A673 (cell line): ENCODE results near the gene MPZ. TPM values are rescaled to one million over a fixed set of nuclear protein-coding genes. Genes with fewer than 3 reads are reported as not detected.
A peak's percentile ranks its signal among the peaks of the same experiment; 100 is the strongest.

Source experiments
- BruUV-seq: library from RNA; stranded (reverse); fragments of 400-500 nt; replicated peaks from 2 replicates; lab custom pipeline; 2021; lab: Mats Ljungman, UMichigan
- CTCF ChIA-PET: fragments of 300-600 bp; sonication (Branson Sonifier 250); formaldehyde crosslinking; loops from one replicate; lab custom pipeline; 2022; ENCODE audit warnings: antibody characterized with exemption; lab: Charles Lee
- POLR2A ChIA-PET: fragments of 300-600 bp; sonication (Branson Sonifier 250); formaldehyde crosslinking; loops from one replicate; lab custom pipeline; 2022; ENCODE audit warnings: antibody characterized with exemption; ENCODE audit not compliant: low non-redundant PET; lab: Charles Lee
- DNase-seq: peaks from one replicate; pipeline ENCODE4 v3.0.0-alpha.2; 2015; ENCODE audit warnings: low spot score
- H3K27ac ChIP-seq: fragments of 200-600 bp; sonication (generic); 2 replicates; pipeline ENCODE4 v1.5.1; 2016; ENCODE audit warnings: mixed run types, low read depth, mild to moderate bottlenecking, mixed read lengths, antibody characterized with exemption, low read length; ENCODE audit not compliant: poor library complexity, severe bottlenecking
- H3K27me3 ChIP-seq: fragments of 200-600 bp; sonication (generic); replicated peaks from 2 replicates; pipeline ENCODE4 v1.6.1; 2017; ENCODE audit warnings: mixed run types, low read depth, mild to moderate bottlenecking, mixed read lengths, antibody characterized with exemption, low read length; ENCODE audit not compliant: insufficient read depth, poor library complexity
- H3K36me3 ChIP-seq: fragments of 200-600 bp; sonication (generic); 2 replicates; pipeline ENCODE4 v1.6.1; 2016; ENCODE audit warnings: mixed run types, mild to moderate bottlenecking, mixed read lengths, antibody characterized with exemption, low read length; ENCODE audit not compliant: insufficient read depth, poor library complexity, severe bottlenecking
- H3K4me1 ChIP-seq: fragments of 200-600 bp; sonication (generic); 2 replicates; pipeline ENCODE4 v1.6.1; 2017; ENCODE audit warnings: mixed run types, mild to moderate bottlenecking, mixed read lengths, antibody characterized with exemption, low read length; ENCODE audit not compliant: insufficient read depth, poor library complexity, severe bottlenecking
- H3K4me3 ChIP-seq: fragments of 200-600 bp; sonication (generic); 2 replicates; pipeline ENCODE4 v1.5.1; 2016; ENCODE audit warnings: low read depth, mixed run types, mild to moderate bottlenecking, mixed read lengths, low read length; ENCODE audit not compliant: poor library complexity, severe bottlenecking
- H3K9me3 ChIP-seq: fragments of 200-600 bp; sonication (generic); 2 replicates; pipeline ENCODE4 v1.6.1; 2016; ENCODE audit warnings: mixed run types, low read depth, mild to moderate bottlenecking, mixed read lengths, antibody characterized with exemption, low read length; ENCODE audit not compliant: poor library complexity, severe bottlenecking
- EZH2 ChIP-seq: fragments of 200-600 bp; sonication (generic); IDR thresholded peaks from 2 replicates; pipeline ENCODE4 v1.6.1; 2017; ENCODE audit warnings: borderline replicate concordance, low read depth, mild to moderate bottlenecking, mixed read lengths, antibody characterized with exemption, low read length; ENCODE audit not compliant: poor library complexity, severe bottlenecking
- intact Hi-C: fragments of 100-400 bp; cut with micrococcal nuclease; formaldehyde crosslinking; loops from one replicate; pipeline ENCODE4 v1.10.0; 2022; ENCODE audit not compliant: unreplicated experiment
- total RNA-seq: library from RNA; stranded (reverse); gene quantifications from 2 replicates; pipeline ENCODE4 v1.2.3, GENCODE V29; 2021
- TF ChIP-seq, protein P1 (sequence below): fragments of 300-800, 200-600 bp; sonication (generic); conservative IDR thresholded peaks from 2 replicates; pipeline ENCODE4 v1.5.1; 2017; ENCODE audit warnings: low read depth, mild to moderate bottlenecking, antibody characterized with exemption, low read length, moderate library complexity, mixed read lengths

The MPZ gene
- total RNA-seq, 1 experiment from 2014 or later, result 2.8 TPM

DNA sequence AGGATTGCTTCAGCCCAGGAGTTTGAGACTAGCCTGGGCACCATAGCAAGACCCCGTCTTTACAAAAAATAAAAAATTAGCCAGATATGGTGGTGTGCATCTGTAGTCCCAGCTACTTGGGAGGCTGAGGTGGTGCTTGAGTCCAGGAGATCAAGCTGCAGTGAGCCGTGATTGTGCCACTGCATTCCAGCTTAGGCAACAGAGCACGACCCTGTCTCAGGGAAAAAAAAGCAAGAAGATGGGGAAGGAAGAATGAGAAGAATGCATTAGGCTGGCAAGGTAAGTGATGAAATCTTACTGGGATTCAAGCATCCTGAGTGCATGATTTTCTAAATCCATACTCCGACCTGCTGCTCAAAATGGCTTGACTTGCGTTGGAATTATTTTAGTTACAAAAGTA is 44.5 kb downstream of the MPZ start:
- no TSS peak for BruUV-seq
- Histone ChIP-seq H3K27ac (no peak overlapping the region), H3K36me3 (no peaks in the 10 kb centered on the region), H3K4me1 (peaks cover 3% of the 10 kb centered on the region), H3K27me3 (peaks cover 5% of the 10 kb centered on the region), H3K9me3 (no peaks in the 10 kb centered on the region), H3K4me3 (no peak overlapping the region)
- no peak for DNase-seq
- ChIA-PET POLR2A (no interaction called here), CTCF (no interaction called here)
- intact Hi-C loops, result no loop called here
- TF ChIP-seq, protein P1, sequence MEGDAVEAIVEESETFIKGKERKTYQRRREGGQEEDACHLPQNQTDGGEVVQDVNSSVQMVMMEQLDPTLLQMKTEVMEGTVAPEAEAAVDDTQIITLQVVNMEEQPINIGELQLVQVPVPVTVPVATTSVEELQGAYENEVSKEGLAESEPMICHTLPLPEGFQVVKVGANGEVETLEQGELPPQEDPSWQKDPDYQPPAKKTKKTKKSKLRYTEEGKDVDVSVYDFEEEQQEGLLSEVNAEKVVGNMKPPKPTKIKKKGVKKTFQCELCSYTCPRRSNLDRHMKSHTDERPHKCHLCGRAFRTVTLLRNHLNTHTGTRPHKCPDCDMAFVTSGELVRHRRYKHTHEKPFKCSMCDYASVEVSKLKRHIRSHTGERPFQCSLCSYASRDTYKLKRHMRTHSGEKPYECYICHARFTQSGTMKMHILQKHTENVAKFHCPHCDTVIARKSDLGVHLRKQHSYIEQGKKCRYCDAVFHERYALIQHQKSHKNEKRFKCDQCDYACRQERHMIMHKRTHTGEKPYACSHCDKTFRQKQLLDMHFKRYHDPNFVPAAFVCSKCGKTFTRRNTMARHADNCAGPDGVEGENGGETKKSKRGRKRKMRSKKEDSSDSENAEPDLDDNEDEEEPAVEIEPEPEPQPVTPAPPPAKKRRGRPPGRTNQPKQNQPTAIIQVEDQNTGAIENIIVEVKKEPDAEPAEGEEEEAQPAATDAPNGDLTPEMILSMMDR, result no peak
- TF ChIP-seq EZH2, result no peak

DNA sequence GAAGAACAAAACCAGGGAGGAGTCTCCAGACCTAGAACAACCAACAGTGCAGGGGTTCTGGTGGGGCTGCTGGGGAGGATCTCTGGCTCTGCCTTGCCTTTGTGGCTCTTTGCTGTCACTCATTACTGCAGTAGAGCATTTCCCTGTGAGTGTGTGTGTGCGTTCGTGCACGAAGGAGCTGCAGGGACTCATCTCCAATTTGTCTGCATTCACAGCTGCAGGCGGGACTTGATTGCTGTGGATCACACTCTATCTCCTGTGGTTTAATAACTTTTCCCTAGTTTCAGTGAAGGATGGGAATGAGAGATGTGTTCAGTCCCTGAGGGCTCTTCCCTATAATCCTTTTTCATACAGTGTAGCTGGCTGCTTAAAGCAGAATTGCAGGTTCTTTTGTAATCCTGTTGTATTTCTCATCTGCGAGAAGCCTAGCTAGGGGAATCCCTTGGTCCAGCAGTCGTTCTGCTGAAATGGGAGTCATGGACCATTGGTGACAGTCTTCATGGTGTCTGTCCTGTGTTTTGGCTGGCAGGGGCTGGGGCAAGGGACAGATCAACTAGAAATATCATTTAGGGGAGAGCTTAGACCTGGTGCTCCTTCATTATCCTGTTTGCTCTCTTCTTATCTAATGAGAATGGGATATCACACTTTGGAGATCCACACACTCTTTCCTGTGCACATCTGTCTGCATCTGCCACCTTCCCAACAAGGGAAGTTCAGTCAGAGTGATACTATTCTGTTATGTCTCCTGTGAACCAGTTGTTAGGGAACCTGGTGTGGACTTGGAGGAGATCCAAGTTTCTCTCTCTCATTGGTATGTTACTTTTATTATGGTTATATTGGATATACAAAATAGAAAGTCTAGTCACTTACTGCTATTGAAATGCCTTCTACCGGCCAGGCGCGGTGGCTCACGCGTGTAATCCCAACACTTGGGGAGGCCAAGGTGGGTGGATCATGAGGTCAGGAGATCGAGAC is 48.2 kb downstream of the MPZ start:
- BruUV-seq, result no TSS peak
- Histone ChIP-seq H3K36me3 (no peaks in the 10 kb centered on the region), H3K9me3 (peaks cover 6% of the 10 kb centered on the region), H3K27me3 (peaks cover 25% of the 10 kb centered on the region), H3K27ac (no peak overlapping the region), H3K4me3 (no peak overlapping the region), H3K4me1 (peaks cover 13% of the 10 kb centered on the region)
- TF ChIP-seq EZH2, result no peak
- TF ChIP-seq, protein P1, result no peak
- DNase-seq, result peak; percentile 10
- intact Hi-C loops, result no loop called here
- ChIA-PET CTCF (no interaction called here), POLR2A (no interaction called here)

DNA sequence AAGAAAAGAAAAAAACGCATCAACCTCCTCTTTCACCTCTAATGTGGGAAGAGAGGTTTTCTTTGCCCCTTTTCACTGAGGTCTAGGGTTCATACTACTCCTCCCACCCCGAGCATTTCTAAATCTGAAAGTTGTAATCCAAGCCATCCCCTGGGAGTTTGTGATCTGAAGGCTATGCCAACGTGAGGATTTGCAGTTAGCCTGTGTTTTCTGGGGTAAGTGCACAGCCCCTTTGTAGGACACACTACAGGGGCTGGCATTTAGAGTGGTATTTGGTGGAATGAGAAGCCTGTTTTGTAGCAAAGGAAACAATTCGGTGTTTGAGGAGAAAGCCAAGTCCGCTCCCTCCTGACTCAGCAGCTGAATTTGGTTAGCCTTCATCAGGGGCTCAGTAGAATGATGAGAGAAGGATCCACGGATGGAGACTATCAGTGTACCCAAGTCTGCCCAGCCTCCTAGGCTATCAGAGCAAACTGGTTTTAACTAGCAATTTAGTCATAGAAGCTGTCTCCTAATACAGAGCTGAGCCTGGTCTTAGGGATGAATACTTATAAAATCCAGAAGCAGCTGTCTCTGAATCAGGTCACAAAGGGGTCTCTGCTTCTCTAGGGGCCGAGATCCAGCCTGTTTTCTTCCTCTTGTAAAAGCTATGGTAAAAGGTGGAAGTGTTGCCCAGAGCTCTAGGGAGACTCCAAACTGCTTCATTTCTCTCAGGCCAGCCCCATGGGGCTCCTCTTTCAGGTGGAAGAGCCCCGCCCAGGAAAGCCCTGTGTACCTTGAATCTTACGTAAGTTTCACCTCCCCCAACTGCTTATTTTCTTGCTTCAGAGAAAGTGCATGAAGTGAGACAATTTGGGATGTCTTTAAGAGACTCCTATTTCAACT is 49.1 kb downstream of the MPZ start:
- CTCF ChIA-PET, result no interaction called here
- Histone ChIP-seq H3K27ac (no peak overlapping the region), H3K9me3 (peaks cover 6% of the 10 kb centered on the region), H3K36me3 (no peaks in the 10 kb centered on the region), H3K27me3 (peaks cover 25% of the 10 kb centered on the region), H3K4me1 (peaks cover 13% of the 10 kb centered on the region), H3K4me3 (no peak overlapping the region)
- POLR2A ChIA-PET, result no interaction called here
- TF ChIP-seq, protein P1, result no peak
- no peak for TF ChIP-seq EZH2
- BruUV-seq, result no TSS peak
- DNase-seq, result peak; percentile 51
- intact Hi-C loops, result no loop called here
